H9 (cell line): ENCODE data around the gene LAMC3. TPM values are rescaled to one million over a fixed set of nuclear protein-coding genes. Genes with fewer than 3 reads are reported as not detected.

Experiments used
- DNase-seq: peaks from one replicate; pipeline ENCODE4 v3.0.0-alpha.2; 2017
- H2AFZ ChIP-seq: one replicate; pipeline ENCODE4 v1.6.1; 2013; ENCODE audit warnings: mild to moderate bottlenecking, low read length, control low read depth, moderate library complexity
- H2AK5ac ChIP-seq: 2 replicates; pipeline ENCODE4 v1.6.1; 2013; ENCODE audit warnings: low read length, control low read depth, mixed read lengths; ENCODE audit not compliant: insufficient read length
- H2BK120ac ChIP-seq: one replicate; pipeline ENCODE4 v1.6.1; 2013; ENCODE audit warnings: low read depth, mild to moderate bottlenecking, low read length, control low read depth, inconsistent platforms; ENCODE audit not compliant: poor library complexity, severe bottlenecking
- H2BK12ac ChIP-seq: 2 replicates; pipeline ENCODE4 v1.6.1; 2013; ENCODE audit warnings: low read length, control low read depth, mixed read lengths, low read depth; ENCODE audit not compliant: insufficient read length
- H2BK15ac ChIP-seq: 2 replicates; pipeline ENCODE4 v1.6.1; 2013; ENCODE audit warnings: low read depth, low read length, control low read depth
- H2BK20ac ChIP-seq: one replicate; pipeline ENCODE4 v1.6.1; 2013; ENCODE audit warnings: low read depth, mild to moderate bottlenecking, low read length, control low read depth, inconsistent platforms; ENCODE audit not compliant: poor library complexity, severe bottlenecking
- H2BK5ac ChIP-seq: 2 replicates; pipeline ENCODE4 v1.6.1; 2013; ENCODE audit warnings: low read length, control low read depth, mixed read lengths; ENCODE audit not compliant: insufficient read length
- H3K14ac ChIP-seq: 2 replicates; pipeline ENCODE4 v1.6.1; 2013; ENCODE audit warnings: low read length, control low read depth; ENCODE audit not compliant: insufficient read depth
- H3K18ac ChIP-seq: 2 replicates; pipeline ENCODE4 v1.6.1; 2013; ENCODE audit warnings: low read depth, mild to moderate bottlenecking, mixed read lengths, low read length, control low read depth; ENCODE audit not compliant: insufficient read length
- H3K23ac ChIP-seq: 2 replicates; pipeline ENCODE4 v1.6.1; 2013; ENCODE audit warnings: low read length, control low read depth, mixed read lengths, low read depth; ENCODE audit not compliant: insufficient read length
- H3K23me2 ChIP-seq: 2 replicates; pipeline ENCODE4 v1.6.1; 2013; ENCODE audit warnings: low read depth, mild to moderate bottlenecking, mixed read lengths, low read length, control low read depth; ENCODE audit not compliant: insufficient read length, poor library complexity, severe bottlenecking
- H3K27ac ChIP-seq: 2 replicates; pipeline ENCODE4 v1.5.1; 2013; ENCODE audit warnings: low read length, control low read depth, mixed read lengths, low read depth; ENCODE audit not compliant: insufficient read length
- H3K27me3 ChIP-seq: 2 replicates; pipeline ENCODE4 v1.6.1; 2013; ENCODE audit warnings: low read length, control low read depth, inconsistent platforms; ENCODE audit not compliant: insufficient read depth
- H3K4ac ChIP-seq: 2 replicates; pipeline ENCODE4 v1.6.1; 2013; ENCODE audit warnings: low read depth, mild to moderate bottlenecking, control low read depth, inconsistent platforms, low read length, moderate library complexity
- H3K4me1 ChIP-seq: 2 replicates; pipeline ENCODE4 v1.6.1; 2013; ENCODE audit warnings: low read length, control low read depth, inconsistent platforms; ENCODE audit not compliant: insufficient read depth
- H3K4me2 ChIP-seq: 2 replicates; pipeline ENCODE4 v1.6.1; 2013; ENCODE audit warnings: low read length, control low read depth, mixed read lengths; ENCODE audit not compliant: insufficient read length, insufficient read depth
- H3K56ac ChIP-seq: 2 replicates; pipeline ENCODE4 v1.6.1; 2013; ENCODE audit warnings: low read depth, mild to moderate bottlenecking, mixed read lengths, low read length, control low read depth; ENCODE audit not compliant: insufficient read length
- H3K79me1 ChIP-seq: 2 replicates; pipeline ENCODE4 v1.6.1; 2013; ENCODE audit warnings: low read depth, mild to moderate bottlenecking, moderate library complexity, low read length, control low read depth, inconsistent platforms; ENCODE audit not compliant: insufficient read depth, poor library complexity, severe bottlenecking
- H3K79me2 ChIP-seq: 2 replicates; pipeline ENCODE4 v1.6.1; 2013; ENCODE audit warnings: low read length, control low read depth, inconsistent platforms; ENCODE audit not compliant: insufficient read depth
- H3K9ac ChIP-seq: 2 replicates; pipeline ENCODE4 v1.6.1; 2013; ENCODE audit warnings: low read length, control low read depth, mixed read lengths; ENCODE audit not compliant: insufficient read length; ENCODE audit errors: extremely low read depth
- H3K9me3 ChIP-seq: one replicate; pipeline ENCODE4 v1.6.1; 2013; ENCODE audit warnings: low read depth, low read length, inconsistent platforms; ENCODE audit not compliant: control insufficient read depth
- H3T11ph ChIP-seq: one replicate; pipeline ENCODE4 v1.6.1; 2013; ENCODE audit warnings: mild to moderate bottlenecking, low read length, control low read depth, inconsistent platforms
- H4K20me1 ChIP-seq: one replicate; pipeline ENCODE4 v1.6.1; 2013; ENCODE audit not compliant: control insufficient read depth, insufficient read length, insufficient read depth
- H4K5ac ChIP-seq: 2 replicates; pipeline ENCODE4 v1.6.1; 2013; ENCODE audit warnings: low read depth, mild to moderate bottlenecking, mixed read lengths, low read length, control low read depth; ENCODE audit not compliant: insufficient read length
- H4K8ac ChIP-seq: replicated peaks from 2 replicates; pipeline ENCODE4 v1.6.1; 2013; ENCODE audit warnings: low read length, control low read depth, mixed read lengths, low read depth; ENCODE audit not compliant: insufficient read length
- H4K91ac ChIP-seq: 2 replicates; pipeline ENCODE4 v1.6.1; 2013; ENCODE audit warnings: low read depth, mild to moderate bottlenecking, moderate library complexity, mixed read lengths, low read length, control low read depth; ENCODE audit not compliant: insufficient read length
- H3K27ac Mint-ChIP-seq, 3 experiments: 2 replicates in 2 of 3; 3 replicates in 1 of 3; pipeline ENCODE4 v1.8.0; 2020 to 2021; ENCODE audit warnings: mixed read lengths in 3 of 3, mild to moderate bottlenecking in 1 of 3, moderate library complexity in 1 of 3
- H3K27me3 Mint-ChIP-seq: 2 replicates; pipeline ENCODE4 v1.8.0; 2021; ENCODE audit warnings: low read depth, mild to moderate bottlenecking, moderate library complexity, mixed read lengths
- H3K36me3 Mint-ChIP-seq, 3 experiments: 2 replicates in 2 of 3; 3 replicates in 1 of 3; pipeline ENCODE4 v1.8.0; 2020 to 2021; ENCODE audit warnings: low read depth in 3 of 3, mixed read lengths in 3 of 3; ENCODE audit not compliant: insufficient read depth in 1 of 3
- H3K4me1 Mint-ChIP-seq, 2 experiments: 2 replicates each; pipeline ENCODE4 v1.8.0; 2020; ENCODE audit warnings: mixed read lengths in 2 of 2
- H3K4me3 Mint-ChIP-seq, 2 experiments: 2 replicates in 1 of 2; 3 replicates in 1 of 2; pipeline ENCODE4 v1.8.0; 2020 to 2021; ENCODE audit warnings: mild to moderate bottlenecking in 2 of 2, mixed read lengths in 2 of 2, moderate library complexity in 1 of 2
- H3K9me3 Mint-ChIP-seq, 2 experiments: 2 replicates in 1 of 2; 3 replicates in 1 of 2; pipeline ENCODE4 v1.8.0; 2020; ENCODE audit warnings: mild to moderate bottlenecking in 2 of 2, mixed read lengths in 2 of 2, moderate library complexity in 1 of 2
- whole genome bisulfite sequencing: extraction: QIAGEN DNeasy Blood & Tissue Kit; methylation state at CpG from one replicate; pipeline ENCODE4 v1.1.7; 2013; ENCODE audit warnings: missing lambda C conversion rate, low lambda C conversion rate, mixed read lengths; ENCODE audit not compliant: insufficient read length; ENCODE audit errors: extremely low coverage; 5-methylcytosine and 5-hydroxymethylcytosine counted together
- total RNA-seq: library from RNA; stranded (reverse); gene quantifications from 2 replicates; pipeline ENCODE4 v1.2.1, GENCODE V29; 2021
- TF ChIP-seq, protein P1 (sequence below): fragments of 200-600 bp; sonication (generic); conservative IDR thresholded peaks from 3 replicates; pipeline ENCODE4 v1.8.0; 2021; ENCODE audit warnings: antibody characterized with exemption, mild to moderate bottlenecking

LAMC3 gene
- total RNA-seq, 1 experiment from 2014 or later, result 21.7 TPM

- TF ChIP-seq, protein P1, sequence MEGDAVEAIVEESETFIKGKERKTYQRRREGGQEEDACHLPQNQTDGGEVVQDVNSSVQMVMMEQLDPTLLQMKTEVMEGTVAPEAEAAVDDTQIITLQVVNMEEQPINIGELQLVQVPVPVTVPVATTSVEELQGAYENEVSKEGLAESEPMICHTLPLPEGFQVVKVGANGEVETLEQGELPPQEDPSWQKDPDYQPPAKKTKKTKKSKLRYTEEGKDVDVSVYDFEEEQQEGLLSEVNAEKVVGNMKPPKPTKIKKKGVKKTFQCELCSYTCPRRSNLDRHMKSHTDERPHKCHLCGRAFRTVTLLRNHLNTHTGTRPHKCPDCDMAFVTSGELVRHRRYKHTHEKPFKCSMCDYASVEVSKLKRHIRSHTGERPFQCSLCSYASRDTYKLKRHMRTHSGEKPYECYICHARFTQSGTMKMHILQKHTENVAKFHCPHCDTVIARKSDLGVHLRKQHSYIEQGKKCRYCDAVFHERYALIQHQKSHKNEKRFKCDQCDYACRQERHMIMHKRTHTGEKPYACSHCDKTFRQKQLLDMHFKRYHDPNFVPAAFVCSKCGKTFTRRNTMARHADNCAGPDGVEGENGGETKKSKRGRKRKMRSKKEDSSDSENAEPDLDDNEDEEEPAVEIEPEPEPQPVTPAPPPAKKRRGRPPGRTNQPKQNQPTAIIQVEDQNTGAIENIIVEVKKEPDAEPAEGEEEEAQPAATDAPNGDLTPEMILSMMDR, result no peak
- Mint-ChIP-seq H3K4me3 (no peak overlapping the region), H3K4me1 (peaks cover under 1% of the 10 kb centered on the region in 2 experiments; a peak in 2 of 4 replicates), H3K27me3 (no peaks in the 10 kb centered on the region), H3K36me3 (peaks cover 32 to 74% (median 67%) of the 10 kb centered on the region in 3 experiments), H3K9me3 (no peaks in the 10 kb centered on the region), H3K27ac (no peak overlapping the region)
- no peak overlapping the region for H2AFZ ChIP-seq
- H3K4me1 ChIP-seq, result no peaks in the 10 kb centered on the region
- no peak overlapping the region for H2BK20ac ChIP-seq
- no peak overlapping the region for H4K8ac ChIP-seq
- no peak overlapping the region for H2BK12ac ChIP-seq
- whole genome bisulfite sequencing, result no CpG with 5 or more reads among the region's 8 CpGs
- no peak overlapping the region for H3K56ac ChIP-seq
- no peak overlapping the region for H3K23ac ChIP-seq
- H3K18ac ChIP-seq, result no peak overlapping the region
- H3K79me1 ChIP-seq, result no peaks in the 10 kb centered on the region
- no peaks in the 10 kb centered on the region for H3K79me2 ChIP-seq
- no peak overlapping the region for H3K4ac ChIP-seq
- no peak overlapping the region for H4K91ac ChIP-seq
- H3K14ac ChIP-seq, result no peak overlapping the region
- H3K9ac ChIP-seq, result no peak overlapping the region
- no peak overlapping the region for H3K27ac ChIP-seq
- no peak overlapping the region for H4K5ac ChIP-seq
- no peak overlapping the region for H2BK5ac ChIP-seq
- H3K4me2 ChIP-seq, result no peak overlapping the region
- H2BK120ac ChIP-seq, result no peak overlapping the region
- H4K20me1 ChIP-seq, result no peaks in the 10 kb centered on the region
- no peak overlapping the region for H2AK5ac ChIP-seq
- H3T11ph ChIP-seq, result no peak overlapping the region
- no peaks in the 10 kb centered on the region for H3K23me2 ChIP-seq
- H3K9me3 ChIP-seq, result no peaks in the 10 kb centered on the region
- no peaks in the 10 kb centered on the region for H3K27me3 ChIP-seq
- no peak overlapping the region for H2BK15ac ChIP-seq
- DNase-seq, result no peak
Observed at GRCh38 chr9:131119600-131119999, 110.6 kb downstream of the LAMC3 start.
